Spleen (tissue), 7 donors: ENCODE data around the gene TNNI3K.

Experiments used
- CTCF ChIP-seq, 11 experiments: fragments of 200-600 bp in 7 of 11; fragments of 450-650 bp in 4 of 11; sonication (generic) in 4 of 11; IDR thresholded peaks in 8 of 11; conservative IDR thresholded peaks in 3 of 11; 1 replicate in 7 of 11; 2 replicates in 4 of 11; pipeline versions ENCODE4 v1.4.0 to v1.8.0; 2016 to 2021; ENCODE audit warnings: antibody characterized with exemption in 11 of 11, inconsistent platforms in 4 of 11, mild to moderate bottlenecking in 1 of 11
- POLR2A ChIP-seq, 3 donors: fragments of 450-650 bp; IDR thresholded peaks; one replicate each; pipeline ENCODE4 v1.5.1; 2017; ENCODE audit warnings: antibody characterized with exemption in 3 of 3, mild to moderate bottlenecking in 1 of 3
- POLR2AphosphoS5 ChIP-seq, 3 donors: sonication (generic); formaldehyde crosslinking; IDR thresholded peaks; one replicate each; pipeline ENCODE4 v1.5.1; 2017; ENCODE audit warnings: antibody characterized with exemption in 3 of 3
- donor health status: DM: no; HTN: no; CAD: no; lungs with moderate emphysema.
- donor health status: DM: no; HTN: no; CAD: no.
- donor health status: DM: no; HTN: no; CAD: no.

GRCh38 chr1:74415935-74416334, 180.7 kb downstream of the TNNI3K start:
- no peak for TF ChIP-seq CTCF (IDR thresholded peaks at IDR 0.05 in 8 of 11, conservative IDR thresholded peaks at IDR 0.05 in 3 of 11)
- no peak for TF ChIP-seq POLR2A (IDR thresholded peaks at IDR 0.05)
- TF ChIP-seq POLR2AphosphoS5 (IDR thresholded peaks at IDR 0.05), result no peak
